Tibial nerve (tissue), 3 donors: Measurements from ENCODE around the gene CDKN3.
"Not testable (repeated sequence)": the region's sequence is repeated elsewhere in the genome, so short reads cannot be mapped to it uniquely, and the experiment has no call there.

ENCODE experiments used
- CTCF ChIP-seq, 5 experiments: fragments of 200-600 bp in 3 of 5; fragments of 450-650 bp in 2 of 5; sonication (generic) in 3 of 5; IDR thresholded peaks; one replicate each; pipeline ENCODE4 v1.5.1; 2016 to 2019; ENCODE audit warnings: antibody characterized with exemption in 5 of 5, mild to moderate bottlenecking in 3 of 5, moderate library complexity in 2 of 5
- POLR2A ChIP-seq, 2 donors: fragments of 450-650 bp; IDR thresholded peaks; one replicate each; pipeline ENCODE4 v1.6.1; 2017; ENCODE audit warnings: antibody characterized with exemption in 2 of 2, mild to moderate bottlenecking in 2 of 2, moderate library complexity in 2 of 2

GRCh38 chr14:54442961-54443360 lies 46.2 kb downstream of the CDKN3 start:
- not testable (repeated sequence) for TF ChIP-seq CTCF, POLR2A (IDR thresholded peaks at IDR 0.05)
